Stomach (tissue), 9 donors: Measurements from ENCODE around the gene KCNIP3. TPM values are rescaled to one million over a fixed set of nuclear protein-coding genes. Genes with fewer than 3 reads are reported as not detected.

Source experiments
- DNase-seq, 2 donors: peaks; one replicate each; pipeline versions ENCODE4 v3.0.0 to v3.0.0-alpha.2; 2013 to 2019
- H3K27ac ChIP-seq, 5 donors: fragments of 200-600 bp in 4 of 5; sonication (generic) in 4 of 5; one replicate each; pipeline ENCODE4 v1.5.1; 2013 to 2019; ENCODE audit warnings: mild to moderate bottlenecking in 1 of 5, moderate library complexity in 1 of 5
- H3K27me3 ChIP-seq, 3 donors: fragments of 200-600 bp; sonication (generic); one replicate each; pipeline ENCODE4 v1.5.1; 2017 to 2019; ENCODE audit warnings: mixed run types in 1 of 3
- H3K36me3 ChIP-seq, 4 donors: fragments of 200-600 bp; sonication (generic); 1 replicate in 3 of 4; 2 replicates in 1 of 4; pipeline ENCODE4 v1.5.1; 2016 to 2019
- H3K4me1 ChIP-seq, 4 donors: fragments of 200-600 bp; sonication (generic); one replicate each; pipeline ENCODE4 v1.5.1; 2016 to 2019
- H3K4me3 ChIP-seq, 4 donors: fragments of 200-600 bp; sonication (generic) in 3 of 4; one replicate each; pipeline ENCODE4 v1.5.1; 2016 to 2019; ENCODE audit warnings: mild to moderate bottlenecking in 1 of 4
- H3K9me3 ChIP-seq, 4 donors: fragments of 200-600 bp; sonication (generic); one replicate each; pipeline ENCODE4 v1.5.1; 2016 to 2019
- EP300 ChIP-seq: sonication (generic); formaldehyde crosslinking; IDR thresholded peaks from one replicate; pipeline ENCODE4 v1.6.1; 2017; ENCODE audit warnings: antibody characterized with exemption
- POLR2A ChIP-seq, 4 donors: fragments of 450-650 bp; IDR thresholded peaks; one replicate each; pipeline ENCODE4 v1.6.1; 2016; ENCODE audit warnings: antibody characterized with exemption in 4 of 4, control low read depth in 2 of 4, mild to moderate bottlenecking in 1 of 4, moderate library complexity in 1 of 4
- POLR2AphosphoS5 ChIP-seq, 3 donors: sonication (generic); formaldehyde crosslinking; IDR thresholded peaks; one replicate each; pipeline ENCODE4 v1.6.1; 2016; ENCODE audit warnings: antibody characterized with exemption in 3 of 3
- WGBS, 5 donors: extraction: QIAGEN DNeasy Blood & Tissue Kit in 3 of 5; methylation state at CpG; one replicate each; pipeline versions ENCODE4 v1.1.5 to v1.1.7; 2013 to 2018; 5-methylcytosine and 5-hydroxymethylcytosine counted together
- intact Hi-C: fragments of 100-400 bp; cut with DNase I; formaldehyde crosslinking; loops from one replicate; pipeline ENCODE4 v1.15.1; 2023; ENCODE audit warnings: low total_unique reads
- polyA plus RNA-seq, 3 donors: library from polyadenylated mRNA; stranded (reverse); fragments of 200-250 nt; gene quantifications; one replicate each; pipeline ENCODE4 v1.2.3, GENCODE V29; 2013
- total RNA-seq, 5 donors: library from RNA; depleted of rRNA; stranded (reverse); fragments of >200 nt; gene quantifications; one replicate each; pipeline versions ENCODE4 v1.1.0 to v1.2.3, GENCODE V29; 2014 to 2016
- TF ChIP-seq, protein P1 (sequence below), 7 experiments: fragments of 450-650 bp in 4 of 7; fragments of 200-600 bp in 3 of 7; sonication (generic) in 3 of 7; IDR thresholded peaks; one replicate each; pipeline ENCODE4 v1.5.1; 2016 to 2019; ENCODE audit warnings: antibody characterized with exemption in 7 of 7, control low read depth in 2 of 7, mild to moderate bottlenecking in 1 of 7
- donor health status: healthy with polysubstance abuse.
- donor health status: Bipolar disorder and iron deficiency.
- donor health status: healthy.

KCNIP3 gene
- total and polyA plus RNA-seq, 8 donors = 1.3 to 4.4 (median 2.7) TPM; not detected in 2

- H3K27me3 ChIP-seq = peaks cover 0 to 58% (median 0%) of the 10 kb centered on the region in 3 donors
- intact Hi-C loops = no loop called here
- H3K9me3 ChIP-seq = no peaks in the 10 kb centered on the region
- TF ChIP-seq POLR2A (IDR thresholded peaks at IDR 0.05) (no peak), EP300 (no peak), POLR2AphosphoS5 (IDR thresholded peaks at IDR 0.05) (no peak)
- TF ChIP-seq, protein P1, sequence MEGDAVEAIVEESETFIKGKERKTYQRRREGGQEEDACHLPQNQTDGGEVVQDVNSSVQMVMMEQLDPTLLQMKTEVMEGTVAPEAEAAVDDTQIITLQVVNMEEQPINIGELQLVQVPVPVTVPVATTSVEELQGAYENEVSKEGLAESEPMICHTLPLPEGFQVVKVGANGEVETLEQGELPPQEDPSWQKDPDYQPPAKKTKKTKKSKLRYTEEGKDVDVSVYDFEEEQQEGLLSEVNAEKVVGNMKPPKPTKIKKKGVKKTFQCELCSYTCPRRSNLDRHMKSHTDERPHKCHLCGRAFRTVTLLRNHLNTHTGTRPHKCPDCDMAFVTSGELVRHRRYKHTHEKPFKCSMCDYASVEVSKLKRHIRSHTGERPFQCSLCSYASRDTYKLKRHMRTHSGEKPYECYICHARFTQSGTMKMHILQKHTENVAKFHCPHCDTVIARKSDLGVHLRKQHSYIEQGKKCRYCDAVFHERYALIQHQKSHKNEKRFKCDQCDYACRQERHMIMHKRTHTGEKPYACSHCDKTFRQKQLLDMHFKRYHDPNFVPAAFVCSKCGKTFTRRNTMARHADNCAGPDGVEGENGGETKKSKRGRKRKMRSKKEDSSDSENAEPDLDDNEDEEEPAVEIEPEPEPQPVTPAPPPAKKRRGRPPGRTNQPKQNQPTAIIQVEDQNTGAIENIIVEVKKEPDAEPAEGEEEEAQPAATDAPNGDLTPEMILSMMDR (IDR thresholded peaks at IDR 0.05) = no peak
- H3K36me3 ChIP-seq = no peaks in the 10 kb centered on the region
- H3K4me3 ChIP-seq = no peak overlapping the region
- no peak overlapping the region for H3K27ac ChIP-seq
- peaks cover 0 to 24% (median 12%) of the 10 kb centered on the region in 4 donors for H3K4me1 ChIP-seq
- WGBS, 5 donors = 49 to 60% (median 56%) methylated on average over 10 to 11 of the region's 11 CpGs
- DNase-seq = no peak
Measured at GRCh38 chr2:95297639-95298395, 670 bp downstream of the KCNIP3 start.

- WGBS, 5 donors = 76 to 90% (median 88%) methylated on average over 9 of the region's 9 CpGs
- no peak for DNase-seq
- Histone ChIP-seq H3K27me3 (peaks cover 0 to 66% (median 0%) of the 10 kb centered on the region in 3 donors), H3K36me3 (no peaks in the 10 kb centered on the region), H3K27ac (no peak overlapping the region), H3K9me3 (no peaks in the 10 kb centered on the region), H3K4me3 (no peak overlapping the region), H3K4me1 (peaks cover 0 to 24% (median 12%) of the 10 kb centered on the region in 4 donors)
- no peak for TF ChIP-seq POLR2A (IDR thresholded peaks at IDR 0.05)
- intact Hi-C loops = no loop called here
Measured at GRCh38 chr2:95298486-95299111, 1.5 kb downstream of the KCNIP3 start.

DNA sequence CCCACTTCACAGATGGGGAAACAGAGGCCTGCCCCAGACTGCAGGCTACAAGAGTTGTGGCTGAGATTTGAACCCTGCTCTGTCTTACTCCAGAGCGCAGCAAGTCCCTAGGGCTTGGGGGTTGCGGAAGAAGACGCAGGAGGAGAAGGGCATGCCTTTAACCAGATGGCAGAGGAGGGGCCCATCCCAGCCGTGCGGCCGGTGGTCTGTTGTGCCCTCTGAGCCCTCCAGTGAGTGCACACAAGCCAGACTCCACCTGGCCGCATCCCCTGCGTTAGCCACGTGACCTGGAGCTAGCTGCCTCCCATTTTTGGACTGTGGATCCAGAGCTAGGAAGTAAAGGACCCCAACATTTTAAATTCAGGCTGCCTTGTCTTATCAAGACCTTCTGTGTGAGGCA, 2.8 kb downstream of the KCNIP3 start:
- Histone ChIP-seq H3K4me3 (no peak overlapping the region), H3K4me1 (peaks cover 0 to 26% (median 16%) of the 10 kb centered on the region in 4 donors), H3K27me3 (peaks cover 0 to 63% (median 0%) of the 10 kb centered on the region in 3 donors), H3K9me3 (no peaks in the 10 kb centered on the region), H3K36me3 (no peaks in the 10 kb centered on the region), H3K27ac (no peak overlapping the region)
- no peak for DNase-seq
- WGBS, 5 donors = 58 to 77% (median 72%) methylated on average over 7 to 9 of the region's 9 CpGs
- no peak for TF ChIP-seq EP300
- TF ChIP-seq POLR2A (IDR thresholded peaks at IDR 0.05) = no peak
- TF ChIP-seq, protein P1 (IDR thresholded peaks at IDR 0.05) = no peak
- TF ChIP-seq POLR2AphosphoS5 (IDR thresholded peaks at IDR 0.05) = no peak
- intact Hi-C loops = no loop called here

GRCh38 chr2:95300450-95300849, 3.3 kb downstream of the KCNIP3 start:
- Histone ChIP-seq H3K27ac (peak overlapping the region in 1 of 5 donors; percentile 9), H3K27me3 (peaks cover 0 to 59% (median 0%) of the 10 kb centered on the region in 3 donors), H3K4me3 (no peak overlapping the region), H3K9me3 (no peaks in the 10 kb centered on the region), H3K36me3 (no peaks in the 10 kb centered on the region), H3K4me1 (peaks cover 0 to 30% (median 20%) of the 10 kb centered on the region in 4 donors)
- peak; percentile 55 to 60 for DNase-seq
- intact Hi-C loops = no loop called here
- no peak for TF ChIP-seq POLR2A (IDR thresholded peaks at IDR 0.05)
- WGBS, 5 donors = 9 to 34% (median 19%) methylated on average over 7 to 11 of the region's 11 CpGs

DNA sequence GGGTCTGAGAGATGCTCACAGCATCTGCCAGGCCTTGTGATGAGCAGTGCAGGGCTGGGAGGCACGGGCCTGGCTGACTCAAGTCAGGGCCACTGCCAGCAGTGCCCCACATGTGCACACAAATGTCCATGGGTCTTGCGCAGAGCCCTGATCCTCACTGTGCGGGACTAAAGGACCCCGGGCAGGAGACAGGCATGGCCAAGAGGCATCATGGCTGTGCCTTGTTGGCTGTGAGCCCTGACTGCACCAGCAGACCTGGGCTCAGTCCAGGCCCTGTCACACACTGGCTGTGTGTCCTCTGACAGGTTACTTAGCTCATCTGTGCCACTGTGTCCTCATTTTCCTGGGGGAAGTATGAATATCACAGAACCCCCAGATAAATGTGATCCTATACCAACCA, 4.0 kb downstream of the KCNIP3 start:
- WGBS, 5 donors = 79 to 100% (median 87%) methylated on average over 3 to 4 of the region's 4 CpGs
- H3K4me3 ChIP-seq = no peak overlapping the region
- H3K9me3 ChIP-seq = no peaks in the 10 kb centered on the region
- H3K4me1 ChIP-seq = peaks cover 0 to 36% (median 25%) of the 10 kb centered on the region in 4 donors
- intact Hi-C loops = no loop called here
- H3K36me3 ChIP-seq = no peaks in the 10 kb centered on the region
- H3K27ac ChIP-seq = peak overlapping the region in 1 of 5 donors; percentile 9
- TF ChIP-seq POLR2A (IDR thresholded peaks at IDR 0.05) (no peak), POLR2AphosphoS5 (IDR thresholded peaks at IDR 0.05) (no peak), EP300 (no peak)
- TF ChIP-seq, protein P1 (IDR thresholded peaks at IDR 0.05) = no peak
- H3K27me3 ChIP-seq = peaks cover 0 to 57% (median 0%) of the 10 kb centered on the region in 3 donors
- DNase-seq = no peak
